Measurements from ENCODE around the gene SPATA2L.
A peak's percentile ranks its signal among the peaks of the same experiment; 100 is the strongest.
"Not testable (repeated sequence)": the region's sequence is repeated elsewhere in the genome, so short reads cannot be mapped to it uniquely, and the experiment has no call there.

SPATA2L gene

DNA sequence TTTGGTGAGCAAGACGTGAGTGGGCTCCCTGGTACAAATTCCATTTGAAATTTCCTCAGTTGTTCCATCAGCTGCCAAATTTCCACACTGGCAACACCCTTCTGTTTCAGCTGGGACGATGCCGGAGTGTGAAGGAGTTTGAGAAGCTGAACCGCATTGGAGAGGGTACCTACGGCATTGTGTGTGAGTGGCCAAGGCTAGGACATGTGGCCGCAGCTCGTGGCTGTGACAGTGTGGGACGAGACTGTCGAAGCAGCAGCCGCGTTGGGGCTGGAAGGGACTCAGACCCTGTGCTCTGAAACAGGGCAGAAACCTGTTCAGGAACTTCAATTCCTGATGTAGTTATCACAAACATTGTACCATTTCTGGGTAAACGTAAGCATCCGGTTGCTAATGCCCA lies 12.4 kb downstream of the SPATA2L start:
- no peak for DNase-seq

DNA sequence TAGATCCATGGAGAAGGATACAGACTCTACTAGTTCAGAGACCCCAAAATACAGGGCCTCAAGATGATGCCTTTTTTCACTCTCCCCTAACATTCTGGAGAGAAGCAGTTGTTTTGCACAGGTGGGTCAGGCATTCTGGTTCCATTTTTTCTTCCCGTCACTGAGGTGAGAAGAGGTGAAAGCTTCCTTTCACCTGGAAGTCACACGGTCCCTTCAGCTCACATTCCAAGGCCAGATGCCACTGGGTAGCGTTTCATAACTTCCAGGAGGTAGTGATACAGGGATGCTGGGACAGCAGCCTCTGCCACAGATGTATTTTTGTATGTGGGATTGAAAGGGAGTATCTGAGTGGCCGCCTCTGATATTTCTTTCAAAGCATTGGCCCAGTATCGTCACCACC lies 13.1 kb downstream of the SPATA2L start:
- no peak for DNase-seq

DNA sequence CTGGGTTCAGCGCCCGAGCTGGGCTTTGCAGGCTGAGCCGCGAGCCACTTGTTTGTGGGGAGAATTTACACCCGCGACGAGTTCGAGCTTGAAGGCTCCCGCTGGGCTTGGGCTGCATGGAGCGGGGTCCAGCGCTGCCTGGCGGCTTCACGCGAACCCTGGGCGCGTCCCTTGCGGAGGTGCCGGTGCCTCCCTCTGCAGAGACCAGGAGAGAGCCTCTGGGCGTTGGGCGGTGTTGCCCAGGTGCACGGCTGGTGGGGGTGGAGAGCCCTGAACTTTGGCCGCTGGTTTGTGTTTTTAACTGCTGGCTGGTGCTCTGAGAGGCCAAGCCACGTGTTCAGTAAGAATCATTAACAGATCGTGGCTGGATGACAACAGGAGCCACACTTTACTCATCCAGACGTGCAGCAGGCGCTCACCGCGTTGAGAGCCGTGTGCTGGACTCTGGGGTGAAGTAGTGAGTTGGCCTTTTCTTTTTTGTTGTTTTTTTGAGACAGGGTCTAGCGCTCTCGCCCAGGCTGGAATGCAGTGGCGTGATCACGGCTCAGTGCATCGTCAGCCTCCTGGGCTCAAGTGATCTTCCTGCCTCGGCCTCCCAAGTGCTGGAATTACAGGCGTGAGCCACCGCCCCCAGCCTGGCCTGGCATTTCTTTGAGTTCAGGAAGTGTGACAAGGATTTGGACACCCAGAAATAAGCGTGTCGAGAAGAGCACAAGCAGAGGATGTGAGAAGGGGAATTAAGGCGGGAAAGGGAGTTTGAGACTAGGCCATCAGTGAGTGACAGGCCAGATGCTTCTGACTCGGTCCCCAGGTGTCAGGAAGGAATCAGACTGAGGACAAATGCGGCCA lies 14.2 kb downstream of the SPATA2L start:
- no peak for DNase-seq

DNA sequence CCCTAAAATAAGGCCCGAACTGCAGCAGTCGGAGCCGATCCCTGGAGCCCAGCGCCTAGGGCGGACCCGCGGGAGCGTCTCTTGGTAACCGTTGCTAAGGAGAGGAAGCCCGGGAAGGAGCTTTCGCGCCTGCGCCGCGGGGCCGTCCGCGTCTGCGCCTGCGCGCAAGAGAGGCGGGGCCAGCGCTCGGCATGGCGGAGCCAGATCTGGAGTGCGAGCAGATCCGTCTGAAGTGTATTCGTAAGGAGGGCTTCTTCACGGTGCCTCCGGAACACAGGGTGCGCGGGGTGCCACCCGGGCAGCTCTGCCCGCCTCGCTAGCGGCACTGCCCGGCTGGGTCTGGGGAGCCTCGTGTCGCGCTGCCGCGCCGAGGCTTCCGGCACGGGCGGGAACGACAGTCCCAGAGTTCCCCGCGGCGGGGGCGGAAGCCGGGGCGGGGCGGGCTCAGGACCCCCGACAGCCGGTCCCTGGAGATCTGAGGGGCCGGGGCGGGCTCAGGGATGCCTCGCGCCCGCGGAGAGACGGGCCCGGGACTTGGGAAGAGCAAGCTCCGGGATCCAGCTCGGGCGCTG lies 14.9 kb downstream of the SPATA2L start, which contains the start of gene CDK10:
TSS of gene CDK10 (plus strand) at position 170 of the 572 bp plus-strand sequence. CDS start at position 192, 22 bp downstream.
- DNase-seq: peak; percentile 88

DNA sequence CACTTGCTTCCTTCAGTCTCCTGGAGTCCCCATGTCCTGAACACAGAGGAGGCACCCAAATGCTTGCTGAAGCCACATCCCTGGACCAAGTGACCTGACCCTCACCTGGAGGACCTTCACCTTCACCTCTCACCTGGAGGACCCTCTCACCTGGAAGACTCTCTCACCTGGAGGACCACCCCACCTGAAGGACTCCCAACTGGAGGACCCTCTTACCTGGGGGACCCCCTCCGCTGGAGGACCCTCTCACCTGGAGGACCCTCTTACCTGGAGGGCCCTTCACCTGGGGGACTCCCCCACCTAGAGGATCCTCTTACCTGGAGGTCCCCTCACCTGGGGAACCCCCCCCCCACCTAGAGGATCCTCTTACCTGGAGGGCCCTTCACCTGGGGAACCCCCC lies 15.6 kb downstream of the SPATA2L start:
- no peak for DNase-seq

DNA sequence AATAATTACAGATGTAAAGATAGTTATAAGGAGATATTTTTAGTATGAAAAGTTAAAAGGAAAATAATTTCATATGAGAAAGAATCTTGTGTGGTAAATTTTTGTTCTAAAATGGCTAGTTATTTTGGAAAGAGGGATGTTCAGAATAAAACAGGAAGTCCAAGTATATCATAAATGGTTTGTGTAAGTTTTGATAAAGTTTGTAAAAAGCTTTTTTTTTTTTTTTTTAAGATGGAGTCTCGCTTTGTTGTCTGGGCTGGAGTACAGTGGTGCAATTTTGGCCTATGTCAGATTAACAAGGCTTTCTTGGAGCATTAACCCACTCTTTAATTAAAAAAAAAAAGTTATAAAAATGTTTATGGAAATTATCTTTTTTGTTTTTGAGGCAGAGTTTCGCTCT lies 23.2 kb downstream of the SPATA2L start:
- no peak for DNase-seq

DNA sequence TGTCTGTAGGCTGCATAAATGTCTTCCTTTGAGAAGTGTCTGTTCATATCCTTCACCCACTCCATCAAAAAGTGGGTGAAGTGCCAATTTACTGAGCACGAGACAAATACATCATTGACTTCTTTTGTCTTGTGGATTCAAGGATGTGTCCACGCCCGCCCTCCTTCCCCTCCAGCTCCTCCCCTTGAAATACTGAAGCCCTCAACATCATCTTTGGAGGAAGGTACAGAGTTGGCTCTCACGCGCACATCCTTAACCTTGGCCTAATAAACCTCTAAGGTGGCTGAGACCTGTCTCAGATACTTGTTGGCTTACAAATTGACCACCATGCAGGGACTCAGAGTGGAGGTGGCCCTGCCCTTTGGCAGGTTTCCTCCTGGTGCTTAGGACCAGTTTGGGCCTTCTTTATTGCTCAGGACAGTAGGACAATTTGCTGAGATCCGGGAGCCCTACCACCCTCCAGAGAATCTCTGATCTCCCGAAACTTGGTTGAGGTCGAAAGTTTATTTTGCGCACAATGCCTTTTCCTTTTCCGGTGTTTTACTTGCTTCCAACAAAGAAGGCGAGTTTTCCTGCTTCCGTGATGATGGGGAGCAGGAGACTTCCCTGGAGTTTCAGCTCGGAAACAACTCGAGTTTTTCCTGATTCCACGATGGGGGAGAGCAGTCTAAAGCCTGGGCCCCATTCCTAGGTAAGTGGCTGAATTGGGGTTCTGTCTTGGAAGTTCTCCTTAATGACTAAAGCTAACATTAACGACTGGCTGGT lies 29.1 kb downstream of the SPATA2L start:
- DNase-seq: no peak

DNA sequence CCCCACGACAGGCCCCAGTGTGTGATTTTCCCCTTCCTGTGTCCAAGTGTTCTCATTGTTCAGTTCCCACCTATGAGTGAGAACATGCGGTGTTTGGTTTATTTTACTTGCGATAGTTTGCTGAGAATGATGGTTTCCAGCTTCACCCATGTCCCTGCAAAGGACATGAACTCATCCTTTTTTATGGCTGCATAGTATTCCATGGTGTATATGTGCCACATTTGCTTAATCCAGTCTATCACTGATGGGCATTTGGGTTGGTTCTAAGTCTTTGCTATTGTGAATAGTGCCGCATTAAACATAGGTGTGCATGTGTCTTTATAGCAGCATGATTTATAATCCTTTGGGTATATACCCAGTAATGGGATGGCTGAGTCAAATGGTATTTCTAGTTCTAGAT lies 29.9 kb downstream of the SPATA2L start:
- not testable (repeated sequence) for DNase-seq

DNA sequence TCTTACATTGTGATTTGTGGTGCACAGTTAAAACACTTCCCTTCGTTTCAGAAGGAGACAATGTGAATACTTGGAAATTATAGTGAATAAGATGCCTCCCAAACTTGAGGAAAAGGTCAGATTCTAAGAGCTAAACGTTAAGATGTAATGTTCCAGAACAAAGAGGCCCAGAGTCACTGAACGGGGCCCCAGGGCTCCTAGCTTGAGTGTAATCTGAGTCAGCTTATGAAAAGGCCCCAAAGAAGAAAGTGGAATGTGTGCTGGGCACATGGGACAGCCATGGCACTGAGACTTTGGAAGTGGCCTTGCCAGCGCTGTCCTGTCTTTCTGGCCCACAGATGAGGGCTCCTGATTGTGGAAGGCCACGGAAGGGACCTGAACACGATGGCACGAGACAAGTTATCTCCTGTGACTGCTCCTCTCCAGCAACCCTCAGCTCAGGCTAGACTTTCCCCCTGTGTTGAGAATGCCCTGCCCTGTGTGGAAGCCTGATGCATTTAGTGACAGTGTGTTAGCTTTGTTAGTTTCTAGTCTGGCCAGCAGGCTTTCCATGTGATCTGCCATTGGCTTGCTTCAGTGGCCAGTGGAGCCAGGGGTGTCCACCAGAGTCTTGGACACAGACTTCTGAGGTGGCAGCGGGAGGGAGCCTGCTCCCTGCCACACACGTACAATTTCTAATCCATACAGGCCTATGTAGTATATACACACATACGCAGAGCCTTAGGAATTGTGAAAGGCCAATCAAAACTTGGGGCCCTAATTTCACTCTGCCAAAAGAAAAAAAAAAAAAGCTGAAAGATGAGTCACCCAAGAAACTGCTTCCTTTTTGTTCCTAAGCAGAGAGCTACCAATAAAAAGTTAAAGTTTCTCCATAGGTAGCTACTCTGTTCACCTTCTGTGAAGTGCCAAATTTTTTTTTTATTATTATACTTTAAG lies 30.7 kb downstream of the SPATA2L start:
- DNase-seq: no peak

DNA sequence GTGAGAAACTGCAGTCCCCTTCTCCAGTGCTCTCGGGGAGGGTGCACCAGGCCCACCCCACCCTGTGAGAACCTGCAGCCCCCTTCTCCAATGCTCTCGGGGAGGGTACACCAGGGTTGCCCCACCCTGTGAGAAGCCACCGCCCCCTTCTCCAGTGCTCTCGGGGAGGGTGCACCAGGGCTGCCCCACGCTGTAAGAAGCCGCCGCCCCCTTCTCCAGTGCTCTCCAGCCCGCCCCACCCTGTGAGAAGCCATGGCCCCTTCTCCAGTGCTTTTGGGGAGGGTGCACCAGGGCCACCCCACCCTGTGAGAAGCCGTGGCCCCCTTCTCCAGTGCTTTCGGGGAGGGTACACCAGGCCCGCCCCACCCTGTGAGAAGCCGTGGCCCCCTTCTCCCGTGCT lies 31.8 kb downstream of the SPATA2L start:
- no peak for DNase-seq

DNA sequence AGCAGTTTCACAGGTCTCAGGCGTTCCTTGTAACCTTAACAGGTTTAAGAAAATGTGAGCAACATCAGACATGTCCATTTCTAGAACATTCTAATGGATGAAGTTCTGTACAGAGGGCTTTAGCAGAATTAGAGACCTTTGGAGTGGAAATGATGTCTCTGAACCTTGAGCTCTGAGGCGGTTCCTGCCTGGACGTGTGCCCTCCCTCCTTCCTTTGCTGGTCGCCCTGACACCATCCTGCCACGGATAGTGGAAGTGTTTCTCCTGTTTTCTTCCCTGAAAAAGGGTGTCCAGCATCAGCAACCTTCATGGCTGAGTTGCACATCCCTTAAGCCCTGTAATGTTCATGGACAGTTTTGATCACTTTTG lies 32.7 kb downstream of the SPATA2L start:
- DNase-seq: no peak

DNA sequence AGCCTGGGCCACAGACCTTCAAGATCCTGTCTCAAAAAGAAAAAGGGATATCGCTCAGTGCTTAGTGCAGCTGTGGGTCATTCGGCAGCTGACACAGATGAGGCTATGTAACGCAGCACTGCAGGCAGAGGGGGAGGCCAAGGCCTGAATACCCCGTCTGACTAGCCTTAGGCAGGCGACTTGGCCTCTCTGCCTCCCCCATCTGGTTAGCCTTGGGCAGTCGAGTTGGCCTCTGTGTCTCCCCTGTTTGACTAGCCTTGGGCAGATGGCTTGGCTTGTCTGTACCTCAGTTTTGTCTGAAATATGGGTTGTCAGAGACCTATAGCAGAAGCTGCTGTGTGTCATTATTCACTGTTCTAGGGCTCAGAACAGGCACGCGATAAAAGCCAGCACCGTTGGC lies 33.9 kb downstream of the SPATA2L start:
- DNase-seq: no peak

DNA sequence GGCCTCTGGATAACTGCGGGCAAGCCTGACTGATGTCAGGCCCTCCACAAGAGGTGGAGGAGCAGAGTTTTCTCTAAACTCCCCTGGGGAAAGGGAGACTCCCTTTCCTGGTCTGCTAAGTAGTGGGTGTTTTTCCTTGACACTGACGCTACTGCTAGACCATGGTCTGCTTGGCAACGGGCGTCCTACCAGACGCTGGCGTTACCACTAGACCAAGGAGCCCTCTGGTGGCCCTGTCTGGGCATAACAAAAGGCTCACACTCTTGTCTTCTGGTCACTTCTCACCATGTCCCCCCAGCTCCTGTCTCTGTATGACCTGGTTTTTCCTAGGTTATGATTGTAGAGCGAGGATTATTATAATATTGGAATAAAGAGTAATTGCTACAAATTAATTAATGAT lies 34.5 kb downstream of the SPATA2L start:
- not testable (repeated sequence) for DNase-seq

DNA sequence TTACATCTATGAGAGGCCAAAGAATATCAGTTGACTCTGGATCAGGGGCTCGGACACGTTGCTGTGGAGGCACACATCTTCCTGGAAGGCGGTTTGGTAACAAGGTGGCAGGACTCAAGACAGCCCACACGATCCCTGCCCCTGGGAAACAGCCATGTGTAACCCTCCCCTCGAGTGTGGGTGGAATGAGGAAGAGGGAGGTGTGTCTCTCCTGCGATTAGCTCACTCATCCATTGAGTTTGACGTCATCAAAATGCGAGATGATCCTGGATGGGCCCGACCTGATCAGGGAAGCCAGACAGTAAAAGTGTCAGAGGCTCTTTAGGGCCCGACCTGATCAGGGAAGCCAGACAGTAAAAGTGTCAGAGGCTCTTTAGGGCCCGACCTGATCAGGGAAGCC lies 37.3 kb downstream of the SPATA2L start:
- not testable (repeated sequence) for DNase-seq

DNA sequence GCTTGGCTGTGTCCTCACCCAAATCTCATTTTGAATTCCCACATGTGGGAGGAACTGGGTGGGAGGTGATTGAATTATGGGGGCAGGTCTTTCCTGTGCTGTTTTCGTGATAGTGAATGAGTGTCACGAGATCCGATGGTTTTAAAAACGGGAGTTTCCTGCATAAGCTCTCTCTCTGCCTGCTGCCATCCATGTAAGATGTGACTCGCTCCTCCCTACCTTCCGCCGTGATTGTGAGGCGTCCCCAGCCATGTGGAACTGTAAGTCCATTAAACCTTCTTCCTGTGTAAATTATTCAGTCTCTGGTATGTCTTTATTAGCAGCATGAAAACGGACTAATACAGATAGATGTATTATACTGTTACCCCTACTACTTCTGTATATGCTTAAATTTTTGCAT lies 40.3 kb downstream of the SPATA2L start:
- no peak for DNase-seq

DNA sequence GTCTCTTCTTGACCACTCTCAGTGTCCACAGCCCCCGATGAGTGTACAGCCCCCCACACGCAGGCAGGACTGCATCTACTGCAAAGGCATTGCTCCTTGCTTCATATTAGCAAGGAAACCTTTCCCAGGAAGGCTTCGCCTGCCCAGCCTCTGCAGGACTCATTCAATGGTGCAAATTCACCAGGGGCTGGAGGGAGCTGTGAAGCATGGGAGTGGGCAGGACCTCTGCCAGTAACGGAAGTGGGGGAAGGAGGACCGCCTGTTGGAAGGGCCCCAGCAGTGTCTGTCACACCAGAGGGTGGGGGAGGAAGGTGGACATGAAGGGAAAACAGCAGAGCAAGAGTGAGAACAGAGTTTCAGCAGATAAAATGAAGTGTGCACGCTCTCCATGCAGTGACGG lies 41.4 kb downstream of the SPATA2L start:
- DNase-seq: no peak

DNA sequence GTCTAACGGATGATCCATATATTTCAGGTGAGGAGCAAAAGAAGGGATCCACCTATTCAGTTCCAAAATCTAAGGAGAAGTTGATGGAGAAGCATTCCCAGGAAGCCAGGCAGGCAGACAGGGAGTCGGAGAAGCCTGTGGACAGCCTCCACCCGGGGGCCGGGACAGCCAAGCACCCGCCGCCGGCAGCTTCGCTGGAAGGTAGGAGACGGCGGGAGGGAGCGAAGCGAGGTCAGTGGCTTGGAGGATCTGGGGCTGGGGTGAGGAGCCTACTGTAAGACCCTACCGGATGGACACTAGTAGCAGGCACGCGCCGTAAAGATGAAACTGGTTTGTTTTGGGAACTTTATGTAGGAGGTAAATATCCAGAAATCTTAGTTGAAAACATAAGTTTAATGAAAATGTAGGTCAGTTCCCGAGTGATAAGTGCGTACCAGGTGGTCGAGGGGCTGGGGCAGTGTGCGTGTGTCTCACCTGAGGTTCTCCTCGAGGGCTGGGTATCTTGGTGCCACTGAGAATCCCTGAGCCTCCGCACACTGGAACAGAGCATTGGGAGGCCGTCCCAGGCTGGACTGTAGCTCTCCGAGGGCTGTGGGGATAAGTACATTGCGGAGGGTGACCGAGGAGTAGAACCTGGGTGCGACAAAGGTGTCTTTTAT lies 43.2 kb downstream of the SPATA2L start:
- no peak for DNase-seq

DNA sequence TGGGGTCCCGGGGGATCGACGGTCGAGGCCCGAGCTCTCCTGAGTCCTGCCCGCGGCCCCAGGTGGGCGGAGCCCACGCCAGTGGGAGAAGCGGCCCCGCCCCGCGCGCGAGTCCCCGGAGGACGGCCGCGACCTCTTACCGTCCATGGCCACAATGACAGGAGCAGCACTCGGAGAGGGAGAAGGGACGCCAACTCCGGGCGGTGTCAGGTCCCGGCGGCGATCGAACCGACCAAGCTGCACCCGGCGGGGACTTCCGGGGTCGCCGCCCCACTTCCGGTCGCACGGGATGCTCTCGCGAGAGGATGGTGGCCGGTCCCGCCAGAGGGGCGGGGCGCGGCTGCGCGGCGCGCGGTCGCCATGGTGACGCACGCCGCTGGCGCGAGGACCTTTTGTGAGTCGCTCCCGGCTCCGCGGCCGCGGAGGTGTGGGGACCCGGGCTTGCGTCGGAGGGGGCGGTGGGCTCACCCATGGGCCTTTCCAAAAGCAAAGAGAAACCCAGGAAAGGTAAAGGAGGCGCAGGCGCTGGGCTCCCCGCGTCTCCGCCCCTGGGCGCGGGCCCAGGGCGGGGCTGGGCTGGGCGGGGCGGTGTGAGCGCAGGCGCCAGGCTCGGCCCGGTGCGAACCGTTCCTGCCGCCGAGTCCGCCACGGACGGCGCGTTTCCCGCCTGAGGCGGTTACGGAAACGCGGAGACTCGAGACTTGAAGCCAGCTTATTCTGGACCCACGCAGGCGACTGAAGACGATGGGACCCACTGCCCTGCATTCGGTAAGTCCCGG lies 43.9 kb downstream of the SPATA2L start, which contains the start of the genes CHMP1A and SPATA33:
TSS of gene CHMP1A (minus strand) at position 267 of the 779 bp plus-strand sequence. CDS start at position 147, 120 bp downstream.
TSS of gene SPATA33 (plus strand) at position 395 of the 779 bp plus-strand sequence. CDS start at position 471, 76 bp downstream.
- DNase-seq: peak; percentile 78

DNA sequence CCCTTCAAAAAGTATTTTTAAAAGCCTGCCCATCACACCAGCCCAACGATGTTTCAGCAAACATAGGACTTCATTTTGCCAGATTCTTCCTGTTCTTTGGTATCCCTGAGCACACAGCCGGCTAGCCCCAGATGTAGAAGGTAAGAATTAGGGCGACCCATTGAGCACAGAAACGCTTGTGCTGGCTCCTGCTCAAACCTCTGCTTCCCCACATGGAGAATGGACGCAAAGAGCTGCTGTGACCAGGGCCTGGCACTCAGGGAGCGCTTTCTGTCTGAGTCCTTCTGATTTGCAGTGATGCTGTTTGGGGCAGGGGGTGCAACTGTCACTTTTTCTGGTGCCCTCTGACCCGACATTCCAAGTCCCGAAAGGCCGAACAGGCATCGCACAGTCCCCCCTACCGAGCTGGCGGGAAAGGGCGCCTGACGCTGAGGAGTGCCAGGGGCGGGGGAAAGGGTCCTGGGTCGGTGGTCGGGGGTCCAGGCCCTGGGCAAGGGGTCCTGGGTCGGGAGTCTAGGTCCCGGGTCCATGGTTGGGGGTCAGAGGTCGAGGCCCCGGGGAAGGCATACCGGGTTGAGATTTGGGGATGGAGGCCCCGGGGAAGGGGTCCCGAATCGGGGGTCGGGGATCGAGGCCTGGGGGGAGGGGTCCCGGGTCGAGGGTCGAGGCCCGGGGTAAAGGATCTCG lies 44.9 kb downstream of the SPATA2L start:
- DNase-seq: no peak

DNA sequence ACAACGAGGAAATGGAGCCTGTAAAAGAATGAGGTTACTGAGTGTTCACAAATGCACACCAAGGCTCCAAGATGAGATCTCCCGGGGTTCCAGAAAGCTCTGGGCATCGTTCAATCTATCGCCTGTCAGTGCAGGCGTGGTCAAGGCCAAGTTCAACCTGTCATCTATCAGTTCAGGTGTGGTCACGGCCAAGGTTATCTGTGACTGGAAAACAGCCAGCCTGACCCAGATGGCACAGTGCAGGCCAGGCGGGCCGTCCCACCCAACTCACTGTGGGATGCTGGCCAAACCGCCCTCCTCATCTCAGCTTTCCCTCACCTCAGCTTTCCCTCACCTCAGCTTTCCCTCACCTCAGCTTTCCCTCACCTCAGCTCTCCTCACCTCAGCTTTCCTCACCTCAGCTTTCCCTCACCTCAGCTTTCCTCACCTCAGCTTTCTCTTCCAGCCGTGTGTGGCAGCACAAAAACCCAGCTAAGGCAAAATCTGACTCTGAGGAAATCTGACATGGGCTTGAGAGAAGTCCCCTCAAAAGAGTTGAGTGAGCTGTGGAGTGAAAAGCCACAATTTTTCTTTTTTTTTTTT lies 46.4 kb downstream of the SPATA2L start:
- no peak for DNase-seq

Data from NCI-H2107 (cell line).